K562 (cell line): Measurements from ENCODE around the gene TNFSF13. TPM values are rescaled to one million over a fixed set of nuclear protein-coding genes. Genes with fewer than 3 reads are reported as not detected.

ENCODE experiments used
- ATAC-seq: fragments of 200-7000 bp; cut with Tn5 transposase; 3 replicates; pipeline ENCODE4 v1.9.1; 2020; ENCODE audit warnings: moderate library complexity
- BruUV-seq: library from RNA; stranded (reverse); fragments of 400-500 nt; replicated peaks from 2 replicates; lab custom pipeline; 2021; lab: Mats Ljungman, UMichigan
- CTCF ChIA-PET: fragments of 300-600 bp; formaldehyde crosslinking; extraction: SDS; loops from one replicate; lab custom pipeline; 2021; ENCODE audit warnings: low intra/inter-chr PET ratio; lab: Yijun Ruan, JAX
- POLR2A ChIA-PET: fragments of 300-600, 350-650 bp; sonication (Branson Sonifier 250); formaldehyde crosslinking; extraction: SDS; loops from one replicate; lab custom pipeline; 2021; ENCODE audit warnings: antibody characterized with exemption, inconsistent platforms; lab: Yijun Ruan, JAX
- DNase-seq, 4 experiments: peaks; one replicate each; pipeline versions ENCODE4 v3.0.0 to v3.0.0-alpha.2; 2011 to 2018; ENCODE audit warnings: low spot score in 3 of 4, mixed read lengths in 3 of 4; ENCODE audit errors: extremely low read depth in 1 of 4
- FAIRE-seq: peaks from 2 replicates; lab custom pipeline; 2011; peaks lifted over from hg19 to GRCh38; lab: Jason Lieb, UNC
- H2AFZ ChIP-seq: 2 replicates; pipeline ENCODE4 v1.6.0; 2011; ENCODE audit warnings: low read depth, low read length, control low read depth, inconsistent platforms
- H3K27ac ChIP-seq: fragments of 200-600 bp; 3 replicates; pipeline ENCODE4 v1.8.0; 2011; ENCODE audit warnings: low read depth, mild to moderate bottlenecking, control low read depth, inconsistent platforms, low read length, moderate library complexity, mixed read lengths; ENCODE audit errors: extremely low read depth
- H3K27me3 ChIP-seq, 2 experiments: fragments of 300-600 bp in 1 of 2; 2 replicates in 1 of 2; 3 replicates in 1 of 2; pipeline versions ENCODE4 v1.6.0 to v1.8.0; 2011; ENCODE audit warnings: inconsistent platforms in 2 of 2, low read length in 2 of 2, mild to moderate bottlenecking in 1 of 2, mixed read lengths in 1 of 2, moderate library complexity in 1 of 2; ENCODE audit not compliant: control insufficient read depth in 2 of 2, insufficient read depth in 2 of 2
- H3K36me3 ChIP-seq: fragments of 300-600 bp; 3 replicates; pipeline ENCODE4 v1.8.0; 2011; ENCODE audit warnings: mild to moderate bottlenecking, low read length, inconsistent platforms; ENCODE audit not compliant: control insufficient read depth, insufficient read depth
- H3K4me1 ChIP-seq, 2 experiments: fragments of 200-600 bp in 1 of 2; replicated peaks in 1 of 2; 2 replicates in 1 of 2; 3 replicates in 1 of 2; pipeline versions ENCODE4 v1.5.1 to v1.8.0; 2011; ENCODE audit warnings: inconsistent platforms in 2 of 2, low read length in 2 of 2, mild to moderate bottlenecking in 1 of 2, mixed read lengths in 1 of 2, moderate library complexity in 1 of 2; ENCODE audit not compliant: control insufficient read depth in 2 of 2, insufficient read depth in 2 of 2
- H3K4me2 ChIP-seq: 2 replicates; pipeline ENCODE4 v1.6.1; 2011; ENCODE audit warnings: low read length, control low read depth, inconsistent platforms, mixed read lengths; ENCODE audit not compliant: insufficient read depth
- H3K4me3 ChIP-seq: fragments of 200-600 bp; sonication (generic), shearing (Covaris generic); 2 replicates; pipeline ENCODE4 v1.5.1; 2016; ENCODE audit warnings: control low read depth, inconsistent platforms
- H3K79me2 ChIP-seq: fragments of 200-600 bp; 3 replicates; pipeline ENCODE4 v1.8.0; 2011; ENCODE audit warnings: low read length, inconsistent platforms; ENCODE audit not compliant: control insufficient read depth, insufficient read depth
- H3K9ac ChIP-seq, 2 experiments: 2 replicates each; pipeline versions ENCODE4 v1.6.0 to v1.6.1; 2011; ENCODE audit warnings: low read depth in 2 of 2, low read length in 2 of 2, control low read depth in 1 of 2, inconsistent platforms in 1 of 2, mild to moderate bottlenecking in 1 of 2, mixed read lengths in 1 of 2; ENCODE audit not compliant: insufficient read depth in 1 of 2
- H3K9me1 ChIP-seq: one replicate; pipeline ENCODE4 v1.6.0; 2011; ENCODE audit warnings: inconsistent platforms, mild to moderate bottlenecking, low read length, moderate library complexity; ENCODE audit not compliant: control insufficient read depth, insufficient read depth
- H3K9me3 ChIP-seq: replicated peaks from 2 replicates; pipeline ENCODE4 v1.5.1; 2011; ENCODE audit warnings: low read depth, low read length, inconsistent platforms; ENCODE audit not compliant: control insufficient read depth, insufficient read depth
- H4K20me1 ChIP-seq: replicated peaks from 2 replicates; pipeline ENCODE4 v1.6.1; 2011; ENCODE audit warnings: low read length, inconsistent platforms, mixed read lengths; ENCODE audit not compliant: control insufficient read depth, insufficient read depth
- AFF1 ChIP-seq, 2 experiments: fragments of 450-650 bp; IDR thresholded peaks; 2 replicates each; pipeline ENCODE4 v1.6.1; 2018; ENCODE audit warnings: mild to moderate bottlenecking in 2 of 2, low read depth in 1 of 2; ENCODE audit not compliant: partially characterized antibody in 2 of 2
- CTCF ChIP-seq, 3 experiments: IDR thresholded peaks in 2 of 3; conservative IDR thresholded peaks in 1 of 3; 2 replicates each; pipeline ENCODE4 v1.5.1; 2011 to 2012; ENCODE audit warnings: low read length in 3 of 3, mild to moderate bottlenecking in 3 of 3, control low read depth in 2 of 3, improper control_type of control experiment in 1 of 3, inconsistent platforms in 1 of 3, low read depth in 1 of 3, mixed read lengths in 1 of 3, moderate library complexity in 1 of 3; ENCODE audit not compliant: insufficient read depth in 2 of 3
- DDX20 ChIP-seq: fragments of 450-650 bp; IDR thresholded peaks from 2 replicates; pipeline ENCODE4 v1.6.1; 2016; ENCODE audit warnings: missing genetic modification characterization, low read depth, mild to moderate bottlenecking, missing compliant biosample characterization, moderate library complexity
- IRF2 ChIP-seq: sonication (generic); formaldehyde crosslinking; IDR thresholded peaks from 2 replicates; pipeline ENCODE4 v1.8.1; 2022; ENCODE audit warnings: mild to moderate bottlenecking, missing genetic modification reagents
- KAT7 ChIP-seq: sonication (generic); formaldehyde crosslinking; IDR thresholded peaks from 2 replicates; pipeline ENCODE4 v1.8.0; 2022; ENCODE audit warnings: missing genetic modification reagents, mild to moderate bottlenecking, borderline replicate concordance
- TFAP4 ChIP-seq: sonication (generic); formaldehyde crosslinking; IDR thresholded peaks from 2 replicates; pipeline ENCODE4 v1.8.0; 2022; ENCODE audit warnings: missing genetic modification reagents, mild to moderate bottlenecking, moderate library complexity, borderline replicate concordance
- ZFX ChIP-seq: sonication (generic); formaldehyde crosslinking; IDR thresholded peaks from 2 replicates; pipeline ENCODE4 v1.8.0; 2022; ENCODE audit warnings: mild to moderate bottlenecking, missing genetic modification reagents, moderate library complexity
- ZNF507 ChIP-seq: conservative IDR thresholded peaks from 2 replicates; pipeline ENCODE4 v1.6.1; 2017; ENCODE audit warnings: missing genetic modification characterization, missing compliant biosample characterization
- ZNF561 ChIP-seq: fragments of 450-650 bp; formaldehyde crosslinking; conservative IDR thresholded peaks from 2 replicates; pipeline ENCODE4 v1.4.0; 2020; ENCODE audit warnings: mild to moderate bottlenecking, moderate library complexity
- whole genome bisulfite sequencing: fragments of 100-300 bp; shearing (Covaris generic); methylation state at CpG from one replicate; pipeline ENCODE4 v1.1.6; 2016; ENCODE audit warnings: low coverage, mixed read lengths; ENCODE audit not compliant: insufficient coverage; ENCODE audit errors: missing lambda C conversion rate; 5-methylcytosine and 5-hydroxymethylcytosine counted together
- in situ Hi-C: fragments of 300-500 bp; cut with MboI; formaldehyde crosslinking; loops from 4 replicates; pipeline ENCODE4 v1.15.0; 2018; ENCODE audit warnings: inconsistent platforms, mixed read lengths
- intact Hi-C: fragments of 100-400 bp; cut with micrococcal nuclease; formaldehyde crosslinking; loops from 2 replicates; pipeline ENCODE4 v1.14.2; 2022
- polyA plus RNA-seq, 8 experiments: library from polyadenylated mRNA; depleted of rRNA in 4 of 8; stranded (reverse) in 5 of 8; unstranded in 3 of 8; fragments of >200 nt; fragmentation: Nextera tagmentation in 2 of 8; fragmentation: Illumina TruSeq in 1 of 8; extraction: Ambion mirVana in 2 of 8; extraction: Trizol in 1 of 8; gene quantifications; 2 replicates each; pipeline versions ENCODE4 v1.2.1 to v1.2.3, GENCODE V29; 2011 to 2014; ENCODE audit warnings: inconsistent platforms in 1 of 8, missing spikeins in 1 of 8
- total RNA-seq, 7 experiments: library from RNA; depleted of rRNA in 6 of 7; stranded (reverse); fragments of >200 nt in 6 of 7; fragmentation: Illumina TruSeq in 2 of 7; extraction: Trizol in 2 of 7; gene quantifications; 2 replicates each; pipeline versions ENCODE4 v1.2.1 to v1.2.3, GENCODE V29; 2011 to 2021; ENCODE audit warnings: low replicate concordance in 1 of 7

The TNFSF13 gene
- total and polyA plus RNA-seq, 9 of the 15 experiments (the other 6 are each of a cell fraction or from before 2014, with no cell fraction given): 0.04 to 0.51 (median 0.19) TPM; not detected in 1

GRCh38 chr17:7560172-7561027 lies 1.9 kb downstream of the TNFSF13 start:
- Histone ChIP-seq H3K4me2 (peak overlapping the region; percentile 98), H3K27ac (peak overlapping the region; percentile 16; the same call in 1 of the 3 replicates), H4K20me1 (no peaks in the 10 kb centered on the region), H3K9me1 (no peaks in the 10 kb centered on the region), H3K9me3 (no peaks in the 10 kb centered on the region), H3K9ac (peak overlapping the region; percentile 85 to 95), H3K79me2 (peaks cover 33% of the 10 kb centered on the region), H3K4me3 (peak overlapping the region; percentile 76; the same call in 1 of the 2 replicates), H3K36me3 (peaks cover 25% of the 10 kb centered on the region; the same call in 2 of the 3 replicates), H2AFZ (peak overlapping the region; percentile 51), H3K4me1 (peaks cover 10 to 52% of the 10 kb centered on the region in 2 experiments; a peak in 4 of 5 replicates), H3K27me3 (no peaks in the 10 kb centered on the region)
- DNase-seq: peak; percentile 51 to 75 (median 59)
- TF ChIP-seq ZFX (CRISPR knock-in tag) (peak; percentile 59), DDX20 (tag) (no peak), IRF2 (no peak), ZNF507 (tag) (no peak), ZNF561 (CRISPR knock-in tag) (no peak), CTCF (IDR thresholded peaks at IDR 0.05 in 2 of 3, conservative IDR thresholded peaks at IDR 0.05 in 1 of 3; ENCODE audit: insufficient read depth in 2 of 3, low read depth in 1 of 3, low read length in 3 of 3) (peak; percentile 66 to 73 (median 72)), KAT7 (peak; percentile 57; the same call in 1 of the 2 replicates), AFF1 (IDR thresholded peaks at IDR 0.05; ENCODE audit: low read depth in 1 of 2, partially characterized antibody in 2 of 2) (peak in 1 of 2 experiments; percentile 25), TFAP4 (CRISPR knock-in tag) (peak; percentile 29; the same call in 1 of the 2 replicates)
- 25% methylated on average over 18 of the region's 22 CpGs for WGBS
- in situ Hi-C loops: loop anchor here (25.0 kb wide), 1 partner anchor 523 kb away; the partner anchor contains the start of genes SLC16A11 and SLC16A13
- no TSS peak for BruUV-seq
- intact Hi-C loops: loop anchor here (1.0 to 5.0 kb wide), 3 partner anchors 46 to 203 kb away; partner anchors contain the start of genes POLR2A and TMEM95
- ChIA-PET CTCF (interaction anchor here (0.6 to 2.3 kb wide), 4 partner anchors 34 to 236 kb away, joined by 3 to 16 read pairs (median 6); no protein-coding TSS in a partner anchor), POLR2A (interaction anchor here (0.5 to 1.5 kb wide), 16 partner anchors 10 to 230 kb away, joined by 3 to 9 read pairs (median 4); partner anchors contain the start of genes CD68, TP53 and WRAP53)
- peak; percentile 69 for FAIRE-seq
- peak; percentile 82 for ATAC-seq
